Naive thymus-derived CD4-positive, alpha-beta T cell (primary cell): ENCODE results near the gene CAMTA1. TPM values are rescaled to one million over a fixed set of nuclear protein-coding genes. Genes with fewer than 3 reads are reported as not detected.

Experiments
- ATAC-seq: fragments of 150-1000 bp; cut with Tn5 transposase; 2 replicates; pipeline ENCODE4 v1.10.0; 2021; ENCODE audit warnings: mild to moderate bottlenecking, moderate library complexity
- CTCF ChIA-PET: fragments of 350-600 bp; sonication (Branson Sonifier 250); formaldehyde crosslinking; loops from one replicate; lab custom pipeline; 2021; ENCODE audit warnings: antibody characterized with exemption; lab: Charles Lee
- POLR2A ChIA-PET: fragments of 350-600 bp; sonication (Branson Sonifier 250); formaldehyde crosslinking; loops from one replicate; lab custom pipeline; 2021; ENCODE audit warnings: antibody characterized with exemption, inconsistent platforms; lab: Charles Lee
- DNase-seq, 9 donors: peaks; one replicate each; pipeline versions ENCODE4 v3.0.0 to v3.0.0-alpha.2; 2020 to 2022; ENCODE audit warnings: mixed read lengths in 1 of 9
- H3K27ac ChIP-seq: one replicate; pipeline ENCODE4 v1.7.0; 2013; ENCODE audit warnings: mild to moderate bottlenecking, low read depth, low read length, moderate library complexity
- H3K27me3 ChIP-seq, 2 donors: one replicate each; pipeline ENCODE4 v1.7.0; 2013; ENCODE audit warnings: low read length in 2 of 2, mild to moderate bottlenecking in 2 of 2, moderate library complexity in 2 of 2; ENCODE audit not compliant: control insufficient read depth in 2 of 2, insufficient read depth in 2 of 2
- H3K36me3 ChIP-seq, 3 experiments: 1 replicate in 2 of 3; 2 replicates in 1 of 3; pipeline ENCODE4 v1.7.0; 2013; ENCODE audit warnings: low read length in 3 of 3, mild to moderate bottlenecking in 3 of 3, moderate library complexity in 1 of 3; ENCODE audit not compliant: insufficient read depth in 3 of 3, control insufficient read depth in 2 of 3
- H3K4me1 ChIP-seq, 2 donors: one replicate each; pipeline ENCODE4 v1.7.0; 2013; ENCODE audit warnings: low read length in 2 of 2, mild to moderate bottlenecking in 2 of 2, moderate library complexity in 1 of 2; ENCODE audit not compliant: control insufficient read depth in 2 of 2, insufficient read depth in 2 of 2
- H3K4me3 ChIP-seq: 2 replicates; pipeline ENCODE4 v1.7.0; 2013; ENCODE audit warnings: mild to moderate bottlenecking, low read length
- H3K9me3 ChIP-seq, 3 experiments: 1 replicate in 2 of 3; 2 replicates in 1 of 3; pipeline ENCODE4 v1.7.0; 2013; ENCODE audit warnings: low read length in 3 of 3; ENCODE audit not compliant: control insufficient read depth in 2 of 3
- H3K27ac Mint-ChIP-seq, 9 donors: one replicate each; pipeline ENCODE4 v1.8.0; 2020 to 2022; ENCODE audit warnings: mixed read lengths in 9 of 9, mild to moderate bottlenecking in 8 of 9, moderate library complexity in 5 of 9, inconsistent platforms in 2 of 9
- H3K27me3 Mint-ChIP-seq, 5 donors: one replicate each; pipeline ENCODE4 v1.8.0; 2021 to 2022; ENCODE audit warnings: mixed read lengths in 5 of 5, mild to moderate bottlenecking in 1 of 5
- H3K36me3 Mint-ChIP-seq, 5 donors: one replicate each; pipeline ENCODE4 v1.8.0; 2020 to 2022; ENCODE audit warnings: mixed read lengths in 5 of 5, mild to moderate bottlenecking in 3 of 5, inconsistent platforms in 1 of 5
- H3K4me1 Mint-ChIP-seq, 7 donors: one replicate each; pipeline ENCODE4 v1.8.0; 2020 to 2022; ENCODE audit warnings: mixed read lengths in 7 of 7, mild to moderate bottlenecking in 3 of 7, inconsistent platforms in 1 of 7
- H3K4me3 Mint-ChIP-seq, 10 donors: one replicate each; pipeline ENCODE4 v1.8.0; 2020 to 2022; ENCODE audit warnings: mild to moderate bottlenecking in 10 of 10, mixed read lengths in 10 of 10, moderate library complexity in 6 of 10, inconsistent platforms in 2 of 10
- H3K9me3 Mint-ChIP-seq, 11 donors: one replicate each; pipeline ENCODE4 v1.8.0; 2020 to 2022; ENCODE audit warnings: mixed read lengths in 11 of 11, mild to moderate bottlenecking in 4 of 11, inconsistent platforms in 1 of 11, moderate library complexity in 1 of 11
- intact Hi-C, 2 donors: fragments of 100-400 bp; cut with micrococcal nuclease; formaldehyde crosslinking; loops; one replicate each; pipeline ENCODE4 v1.15.1; 2023
- polyA plus RNA-seq, 2 donors: library from polyadenylated mRNA; unstranded; fragments of 300-500 nt; fragmentation: Illumina TruSeq; gene quantifications; one replicate each; pipeline ENCODE4 v1.2.3, GENCODE V29; 2021
- total RNA-seq, 6 experiments: library from RNA in 5 of 6; stranded (reverse) in 5 of 6; gene quantifications; 1 replicate in 5 of 6; 2 replicates in 1 of 6; pipeline ENCODE4 v1.2.3 and lab custom pipeline; 2021 to 2026

Gene CAMTA1
- total and polyA plus RNA-seq, 7 experiments from 2014 or later: 38.1 to 68.6 (median 42.6) TPM

DNA sequence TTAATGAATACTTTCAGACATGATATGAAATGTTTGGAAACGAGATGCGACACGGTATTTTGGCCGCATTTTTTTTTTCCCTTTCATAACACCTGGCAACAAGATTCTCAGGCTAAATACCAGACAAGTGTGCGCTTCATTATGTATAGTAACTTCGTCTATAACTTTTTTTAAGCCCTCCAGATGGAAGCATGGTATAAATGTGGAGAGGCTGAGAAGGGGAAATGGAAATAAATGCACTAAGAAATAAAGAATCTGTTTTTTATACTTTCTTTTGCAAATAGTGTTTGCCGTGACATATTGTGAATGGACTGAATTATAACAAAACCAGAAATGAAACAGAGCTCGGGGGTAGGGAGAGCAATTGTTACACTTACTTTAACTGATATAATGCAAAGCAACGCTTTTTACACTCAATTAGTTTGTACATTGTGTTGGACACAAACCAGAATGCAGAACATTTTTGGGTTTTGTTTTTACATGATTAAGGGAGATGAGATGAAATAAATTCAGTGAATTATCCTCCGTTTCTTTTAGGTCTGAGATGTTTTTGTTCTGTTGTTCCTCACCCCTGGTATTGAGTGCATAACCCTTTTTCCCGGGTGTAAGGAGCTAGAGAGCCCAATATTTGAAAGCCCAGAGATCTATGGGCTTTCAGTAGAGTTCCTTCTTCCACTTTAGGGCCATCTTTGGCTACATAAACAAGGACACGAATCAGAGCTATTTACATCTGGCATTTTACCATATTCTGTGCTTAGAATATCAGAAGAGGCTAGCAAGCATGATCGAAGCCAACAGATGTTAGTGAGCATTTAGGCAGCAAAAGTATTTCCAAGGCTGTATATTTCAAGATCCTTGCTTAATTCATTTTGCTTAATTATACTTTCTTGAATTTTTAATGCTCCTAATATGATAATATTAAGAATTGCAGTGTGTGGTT lies 478.0 kb downstream of the CAMTA1 start:
- Histone ChIP-seq H3K4me1 (no peaks in the 10 kb centered on the region), H3K9me3 (peaks cover 0 to 1% (median 0%) of the 10 kb centered on the region in 3 experiments), H3K27ac (no peak overlapping the region), H3K36me3 (no peaks in the 10 kb centered on the region), H3K4me3 (no peak overlapping the region), H3K27me3 (no peaks in the 10 kb centered on the region)
- peaks cover 0 to 14% (median 5%) of the 10 kb centered on the region in 11 donors for H3K9me3 Mint-ChIP-seq
- DNase-seq (no peak), ATAC-seq (no peak)
- CTCF ChIA-PET: no interaction called here
- no peaks in the 10 kb centered on the region for H3K4me1 Mint-ChIP-seq
- H3K27me3 Mint-ChIP-seq: peaks cover 3 to 46% (median 33%) of the 10 kb centered on the region in 5 donors
- no peak overlapping the region for H3K4me3 Mint-ChIP-seq
- POLR2A ChIA-PET: interaction anchor here (0.7 kb wide), 1 partner anchor 307 kb away, joined by 3 read pairs; no protein-coding TSS in a partner anchor
- no peak overlapping the region for H3K27ac Mint-ChIP-seq
- H3K36me3 Mint-ChIP-seq: peaks cover 0 to 5% (median 0%) of the 10 kb centered on the region in 5 donors
- intact Hi-C loops: no loop called here

DNA sequence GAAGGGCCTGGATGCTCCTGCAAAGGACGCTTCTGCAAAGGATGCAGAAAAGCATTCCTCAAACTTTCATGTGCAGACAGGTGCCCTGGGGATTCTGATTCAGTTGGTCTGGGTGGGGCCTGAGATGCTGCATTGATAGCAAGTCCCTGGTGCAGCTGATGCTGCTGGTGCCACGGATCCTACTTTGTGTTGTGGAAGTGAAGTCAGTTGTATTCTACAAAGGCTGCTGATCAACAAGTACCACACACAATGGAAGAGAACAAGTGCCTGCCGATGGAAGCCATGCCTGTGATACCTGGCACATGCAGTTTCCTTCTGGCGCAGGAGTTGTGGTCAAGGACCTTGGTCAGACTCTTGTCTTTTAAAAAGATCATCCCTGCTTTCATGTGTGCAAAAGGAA lies 478.8 kb downstream of the CAMTA1 start:
- ATAC-seq: no peak
- H3K36me3 Mint-ChIP-seq: peaks cover 0 to 9% (median 0%) of the 10 kb centered on the region in 5 donors
- no peak overlapping the region for H3K27ac Mint-ChIP-seq

DNA sequence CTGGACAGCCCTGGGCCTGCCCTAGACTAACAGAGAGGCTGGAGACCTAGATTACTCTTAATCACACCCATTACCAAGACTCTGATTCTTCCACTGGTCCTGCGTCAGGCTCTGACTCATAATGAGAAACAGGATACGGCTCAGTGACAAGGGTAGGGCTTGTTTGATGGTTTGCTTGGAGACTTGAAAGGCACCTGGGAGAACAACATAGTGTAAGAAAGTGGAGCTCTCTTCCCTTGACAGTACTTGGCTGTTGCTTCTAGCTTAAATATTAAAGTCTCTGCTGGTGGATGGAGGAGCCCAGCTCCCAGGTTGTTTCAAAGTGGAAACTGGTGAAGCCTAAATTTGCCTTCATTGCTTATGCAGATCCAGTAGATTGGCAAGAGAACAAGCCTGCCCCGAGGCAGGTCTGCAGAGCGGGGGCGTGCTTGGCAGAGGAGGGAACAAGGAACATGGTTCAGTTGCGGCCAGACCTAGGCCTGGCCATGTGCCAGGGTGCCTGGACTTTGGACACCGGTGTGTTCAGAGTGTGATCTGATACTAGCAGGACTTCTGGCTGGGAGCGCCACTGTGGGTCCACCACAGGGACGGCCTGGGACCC lies 480.6 kb downstream of the CAMTA1 start:
- DNase-seq (no peak), ATAC-seq (no peak)
- no peak overlapping the region for H3K27ac Mint-ChIP-seq
- no peaks in the 10 kb centered on the region for H3K36me3 ChIP-seq
- H3K4me3 Mint-ChIP-seq: no peak overlapping the region
- peaks cover 0 to 16% (median 0%) of the 10 kb centered on the region in 3 experiments for H3K9me3 ChIP-seq
- intact Hi-C loops: no loop called here
- no peaks in the 10 kb centered on the region for H3K27me3 ChIP-seq
- ChIA-PET CTCF (no interaction called here), POLR2A (no interaction called here)
- H3K36me3 Mint-ChIP-seq: peaks cover 0 to 15% (median 1%) of the 10 kb centered on the region in 5 donors
- peaks cover 3 to 49% (median 36%) of the 10 kb centered on the region in 5 donors for H3K27me3 Mint-ChIP-seq
- H3K9me3 Mint-ChIP-seq: peaks cover 6 to 33% (median 17%) of the 10 kb centered on the region in 11 donors
- no peaks in the 10 kb centered on the region for H3K4me1 Mint-ChIP-seq
- H3K27ac ChIP-seq: no peak overlapping the region
- no peak overlapping the region for H3K4me3 ChIP-seq
- no peaks in the 10 kb centered on the region for H3K4me1 ChIP-seq

More for the DNA sequence above, 478.8 kb downstream of the CAMTA1 start:
- POLR2A ChIA-PET: no interaction called here
- Histone ChIP-seq H3K4me1 (no peaks in the 10 kb centered on the region), H3K9me3 (peaks cover 0 to 9% (median 0%) of the 10 kb centered on the region in 3 experiments), H3K4me3 (no peak overlapping the region), H3K27me3 (no peaks in the 10 kb centered on the region), H3K36me3 (no peaks in the 10 kb centered on the region), H3K27ac (no peak overlapping the region)
- intact Hi-C loops: no loop called here
- no peak for DNase-seq
- H3K4me3 Mint-ChIP-seq: no peak overlapping the region
- peaks cover 2 to 22% (median 11%) of the 10 kb centered on the region in 11 donors for H3K9me3 Mint-ChIP-seq
- CTCF ChIA-PET: no interaction called here
- no peaks in the 10 kb centered on the region for H3K4me1 Mint-ChIP-seq
- peaks cover 3 to 42% (median 33%) of the 10 kb centered on the region in 5 donors for H3K27me3 Mint-ChIP-seq

DNA sequence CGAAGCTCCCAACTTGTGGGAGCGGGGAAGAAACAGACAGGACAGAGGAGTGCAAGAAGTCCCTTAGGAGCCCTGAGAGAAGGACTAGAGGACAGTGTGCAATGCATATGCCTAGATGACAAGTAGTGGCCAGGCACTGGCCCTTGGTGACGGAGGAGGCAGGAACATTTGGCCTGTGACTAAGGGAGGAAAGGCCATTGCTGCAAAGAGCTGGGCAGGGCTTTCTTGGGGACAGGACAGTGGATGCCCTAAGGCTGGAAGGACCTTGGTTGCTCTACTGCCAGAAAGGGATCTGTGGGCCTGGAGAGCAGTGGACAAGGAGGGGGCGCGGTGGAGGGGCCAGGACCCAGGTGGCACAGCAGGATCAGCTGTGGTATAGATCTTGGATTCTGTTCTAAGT lies 481.3 kb downstream of the CAMTA1 start:
- POLR2A ChIA-PET: no interaction called here
- Mint-ChIP-seq H3K4me3 (no peak overlapping the region), H3K9me3 (peaks cover 6 to 33% (median 17%) of the 10 kb centered on the region in 11 donors), H3K27me3 (peaks cover 3 to 56% (median 43%) of the 10 kb centered on the region in 5 donors), H3K4me1 (no peaks in the 10 kb centered on the region), H3K36me3 (peaks cover 0 to 15% (median 1%) of the 10 kb centered on the region in 5 donors), H3K27ac (no peak overlapping the region)
- intact Hi-C loops: no loop called here
- Histone ChIP-seq H3K36me3 (no peaks in the 10 kb centered on the region), H3K9me3 (peaks cover 0 to 16% (median 0%) of the 10 kb centered on the region in 3 experiments), H3K4me3 (no peak overlapping the region), H3K27me3 (no peaks in the 10 kb centered on the region), H3K27ac (no peak overlapping the region), H3K4me1 (no peaks in the 10 kb centered on the region)
- CTCF ChIA-PET: no interaction called here
- DNase-seq (no peak), ATAC-seq (no peak)

DNA sequence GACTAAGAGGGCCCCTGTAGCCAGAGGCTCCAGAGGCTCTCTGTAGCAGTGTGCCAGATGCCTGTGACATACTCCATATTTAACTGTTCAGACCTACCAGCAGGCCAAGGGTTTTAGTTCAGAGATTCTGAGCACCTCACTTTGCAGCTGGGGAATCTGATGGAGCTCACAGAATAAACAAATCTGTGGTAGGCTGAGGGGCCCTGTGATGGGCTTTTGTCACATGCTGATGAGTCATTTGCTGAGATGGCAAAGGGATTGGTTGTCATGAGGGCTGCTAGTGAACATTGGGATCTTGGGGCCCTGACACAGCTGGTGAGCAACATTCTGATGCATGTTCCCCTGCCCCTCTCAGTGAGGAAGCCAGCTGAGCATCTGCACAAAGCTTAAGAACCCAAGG lies 482.2 kb downstream of the CAMTA1 start:
- ChIA-PET POLR2A (no interaction called here), CTCF (no interaction called here)
- Mint-ChIP-seq H3K27ac (no peak overlapping the region), H3K27me3 (peaks cover 3 to 58% (median 44%) of the 10 kb centered on the region in 5 donors), H3K4me3 (no peak overlapping the region), H3K4me1 (no peaks in the 10 kb centered on the region), H3K9me3 (peaks cover 6 to 33% (median 17%) of the 10 kb centered on the region in 11 donors), H3K36me3 (peaks cover 0 to 15% (median 1%) of the 10 kb centered on the region in 5 donors)
- no peak for DNase-seq
- Histone ChIP-seq H3K27me3 (no peaks in the 10 kb centered on the region), H3K9me3 (peaks cover 0 to 16% (median 0%) of the 10 kb centered on the region in 3 experiments), H3K27ac (no peak overlapping the region), H3K4me1 (no peaks in the 10 kb centered on the region), H3K36me3 (no peaks in the 10 kb centered on the region), H3K4me3 (no peak overlapping the region)
- no peak for ATAC-seq
- intact Hi-C loops: no loop called here

DNA sequence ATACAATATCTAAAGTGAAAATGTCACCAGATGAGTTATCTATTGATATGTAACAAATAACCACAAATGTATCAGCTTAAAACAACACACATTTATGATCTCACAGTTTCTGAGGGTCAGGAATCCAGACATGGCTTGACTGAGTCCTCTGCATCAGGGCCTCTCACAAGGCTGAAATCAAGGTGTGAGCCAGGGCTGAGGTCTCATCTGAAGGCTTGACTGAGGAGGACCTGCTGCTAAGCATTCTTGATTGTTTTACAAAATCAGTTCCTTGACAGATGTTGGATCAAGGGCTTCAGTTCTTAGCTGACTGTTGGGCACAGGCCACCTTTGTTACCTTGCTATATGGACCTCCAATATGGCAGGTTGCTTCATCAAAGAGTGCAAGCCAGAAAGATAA lies 483.7 kb downstream of the CAMTA1 start:
- no peak overlapping the region for H3K27ac ChIP-seq
- ChIA-PET POLR2A (no interaction called here), CTCF (no interaction called here)
- Mint-ChIP-seq H3K4me3 (no peak overlapping the region), H3K36me3 (peaks cover 0 to 15% (median 1%) of the 10 kb centered on the region in 5 donors), H3K4me1 (no peaks in the 10 kb centered on the region), H3K27me3 (peaks cover under 1 to 52% (median 36%) of the 10 kb centered on the region in 5 donors), H3K9me3 (peaks cover 6 to 34% (median 17%) of the 10 kb centered on the region in 11 donors), H3K27ac (no peak overlapping the region)
- H3K9me3 ChIP-seq: peaks cover 0 to 16% (median 0%) of the 10 kb centered on the region in 3 experiments
- H3K27me3 ChIP-seq: no peaks in the 10 kb centered on the region
- H3K4me3 ChIP-seq: no peak overlapping the region
- intact Hi-C loops: no loop called here
- DNase-seq: no peak
- H3K4me1 ChIP-seq: no peaks in the 10 kb centered on the region
- H3K36me3 ChIP-seq: no peaks in the 10 kb centered on the region
- ATAC-seq: no peak
